HG02870 (cell line): ENCODE results near the gene SLC7A5.

Source experiments
- ATAC-seq: cut with Tn5 transposase; IDR thresholded peaks from one replicate; pipeline ENCODE4 v1.9.1; 2021; ENCODE audit warnings: mild to moderate bottlenecking, moderate library complexity; ENCODE audit not compliant: unreplicated experiment

SLC7A5 gene

GRCh38 chr16:87847785-87848675 lies 21.3 kb downstream of the SLC7A5 start:
- no peak for ATAC-seq

GRCh38 chr16:87847467-87847784 lies 21.9 kb downstream of the SLC7A5 start:
- ATAC-seq, result no peak

GRCh38 chr16:87846705-87847466 lies 22.4 kb downstream of the SLC7A5 start:
- no peak for ATAC-seq

- no peak for ATAC-seq
Measured at GRCh38 chr16:87845807-87846619, 23.3 kb downstream of the SLC7A5 start.

- ATAC-seq, result no peak
Measured at GRCh38 chr16:87845213-87845612, 24.1 kb downstream of the SLC7A5 start.

GRCh38 chr16:87844809-87845208 lies 24.5 kb downstream of the SLC7A5 start:
- ATAC-seq, result no peak

- ATAC-seq, result no peak
Measured at GRCh38 chr16:87844120-87844733, 25.1 kb downstream of the SLC7A5 start.

GRCh38 chr16:87843678-87844105 lies 25.6 kb downstream of the SLC7A5 start:
- no peak for ATAC-seq

- no peak for ATAC-seq
Measured at GRCh38 chr16:87842209-87842869, 27.0 kb downstream of the SLC7A5 start.

GRCh38 chr16:87841340-87842208 lies 27.7 kb downstream of the SLC7A5 start:
- ATAC-seq, result no peak

GRCh38 chr16:87840271-87840978 lies 28.9 kb downstream of the SLC7A5 start:
- no peak for ATAC-seq

- no peak for ATAC-seq
Measured at GRCh38 chr16:87839542-87840270, 29.6 kb downstream of the SLC7A5 start.

- no peak for ATAC-seq
Measured at GRCh38 chr16:87838643-87839541, 30.4 kb downstream of the SLC7A5 start.

- ATAC-seq, result no peak
Measured at GRCh38 chr16:87837627-87838289, 31.5 kb downstream of the SLC7A5 start.

GRCh38 chr16:87836844-87837581 lies 32.3 kb downstream of the SLC7A5 start:
- no peak for ATAC-seq

GRCh38 chr16:87836346-87836843 lies 32.9 kb downstream of the SLC7A5 start:
- ATAC-seq, result no peak
